HG02970 (cell line): ENCODE results near the gene BRD3OS.

Experiments used
- ATAC-seq: cut with Tn5 transposase; IDR thresholded peaks from one replicate; pipeline ENCODE4 v1.9.1; 2021; ENCODE audit warnings: mild to moderate bottlenecking, moderate library complexity, moderate number of reproducible peaks; ENCODE audit not compliant: unreplicated experiment, low FRiP score

Gene BRD3OS

GRCh38 chr9:134024828-134025605 is at the start of gene BRD3OS:
BRD3OS (plus strand) TSS chr9:134025481; CDS start chr9:134026748, 1,267 bp downstream.
- peak; percentile 91 for ATAC-seq

- no peak for ATAC-seq
These were observed 49.8 kb upstream of the BRD3OS start for GRCh38 chr9:133975511-133975910.

GRCh38 chr9:133976191-133976861 is 49.0 kb upstream of the BRD3OS start:
- ATAC-seq = no peak

- ATAC-seq = no peak
These were observed 48.4 kb upstream of the BRD3OS start for GRCh38 chr9:133976887-133977286.

GRCh38 chr9:133977421-133978201 is 47.7 kb upstream of the BRD3OS start:
- ATAC-seq = no peak

GRCh38 chr9:133978226-133978898 is 46.9 kb upstream of the BRD3OS start:
- ATAC-seq = no peak

- ATAC-seq = no peak
These were observed 46.4 kb upstream of the BRD3OS start for GRCh38 chr9:133978899-133979272.

- no peak for ATAC-seq
These were observed 45.9 kb upstream of the BRD3OS start for GRCh38 chr9:133979273-133979920.

GRCh38 chr9:133979921-133980863 is 45.1 kb upstream of the BRD3OS start:
- no peak for ATAC-seq

- no peak for ATAC-seq
These were observed 44.3 kb upstream of the BRD3OS start for GRCh38 chr9:133980864-133981588.

- ATAC-seq = no peak
These were observed 43.7 kb upstream of the BRD3OS start for GRCh38 chr9:133981589-133981957.

GRCh38 chr9:133981958-133982681 is 43.2 kb upstream of the BRD3OS start:
- no peak for ATAC-seq

- no peak for ATAC-seq
These were observed 42.1 kb upstream of the BRD3OS start for GRCh38 chr9:133982971-133983720.

- ATAC-seq = no peak
These were observed 39.2 kb upstream of the BRD3OS start for GRCh38 chr9:133986061-133986460.

GRCh38 chr9:133986774-133987445 is 38.4 kb upstream of the BRD3OS start:
- ATAC-seq = no peak

GRCh38 chr9:133987446-133987788 is 37.9 kb upstream of the BRD3OS start:
- no peak for ATAC-seq
